ENCODE measurements around the gene FAP. TPM values are rescaled to one million over a fixed set of nuclear protein-coding genes. Genes with fewer than 3 reads are reported as not detected.

The FAP gene
- total and polyA plus RNA-seq, 9 of the 15 experiments (the other 6 are each of a cell fraction or from before 2014, with no cell fraction given): not detected

DNA sequence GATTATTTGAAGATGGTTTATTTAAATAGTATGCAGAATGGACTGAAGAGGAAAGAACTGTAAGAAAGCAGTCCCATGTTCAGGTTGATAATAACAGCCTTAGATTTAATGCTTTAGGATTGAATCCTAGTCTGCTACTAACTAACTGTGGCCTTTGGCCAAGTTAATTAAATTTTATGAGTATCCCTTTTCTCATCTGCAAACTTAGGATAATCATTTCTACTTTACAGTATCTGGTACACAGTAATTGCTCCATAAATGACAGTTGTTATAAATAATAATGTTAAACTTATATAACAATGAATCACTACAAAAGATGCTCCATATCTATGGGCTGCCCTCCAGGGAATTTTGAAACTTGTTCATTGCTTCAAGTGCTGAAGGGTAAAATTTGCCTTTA lies 41.0 kb downstream of the FAP start:
- Histone ChIP-seq H3K9me3 (replicated peaks; ENCODE audit: control insufficient read depth, insufficient read depth, low read depth, low read length) (no peaks in the 10 kb centered on the region; the same call in 1 of the 2 replicates), H3K36me3 (ENCODE audit: control insufficient read depth, insufficient read depth, low read length) (no peaks in the 10 kb centered on the region), H3K79me2 (ENCODE audit: control insufficient read depth, insufficient read depth, low read length) (no peaks in the 10 kb centered on the region), H3K4me2 (ENCODE audit: insufficient read depth, low read length) (no peak overlapping the region), H3K27ac (ENCODE audit: extremely low read depth, low read depth, low read length) (no peak overlapping the region), H2AFZ (ENCODE audit: low read depth, low read length) (no peak overlapping the region), H4K20me1 (replicated peaks; ENCODE audit: control insufficient read depth, insufficient read depth, low read length) (no peaks in the 10 kb centered on the region), H3K4me3 (no peak overlapping the region), H3K4me1 (replicated peaks in 1 of 2; ENCODE audit: control insufficient read depth in 2 of 2, insufficient read depth in 2 of 2, low read length in 2 of 2) (no peaks in the 10 kb centered on the region), H3K9me1 (ENCODE audit: control insufficient read depth, insufficient read depth, low read length) (no peaks in the 10 kb centered on the region), H3K9ac (ENCODE audit: insufficient read depth in 1 of 2, low read depth in 2 of 2, low read length in 2 of 2) (no peak overlapping the region), H3K27me3 (ENCODE audit: control insufficient read depth in 2 of 2, insufficient read depth in 2 of 2, low read length in 2 of 2) (no peaks in the 10 kb centered on the region)
- no TSS peak for BruUV-seq (replicated peaks)
- ChIA-PET POLR2A (no interaction called here), CTCF (ENCODE audit: low intra/inter-chr PET ratio) (no interaction called here)
- DNase-seq (ENCODE audit: extremely low read depth in 1 of 4, low spot score in 3 of 4): no peak
- ATAC-seq: no peak
- in situ Hi-C loops (cut with MboI): no loop called here
- no peak for FAIRE-seq
- TF ChIP-seq FOXP1 (CRISPR knock-in tag; IDR thresholded peaks at IDR 0.05): no peak
- intact Hi-C loops (cut with micrococcal nuclease): no loop called here

DNA sequence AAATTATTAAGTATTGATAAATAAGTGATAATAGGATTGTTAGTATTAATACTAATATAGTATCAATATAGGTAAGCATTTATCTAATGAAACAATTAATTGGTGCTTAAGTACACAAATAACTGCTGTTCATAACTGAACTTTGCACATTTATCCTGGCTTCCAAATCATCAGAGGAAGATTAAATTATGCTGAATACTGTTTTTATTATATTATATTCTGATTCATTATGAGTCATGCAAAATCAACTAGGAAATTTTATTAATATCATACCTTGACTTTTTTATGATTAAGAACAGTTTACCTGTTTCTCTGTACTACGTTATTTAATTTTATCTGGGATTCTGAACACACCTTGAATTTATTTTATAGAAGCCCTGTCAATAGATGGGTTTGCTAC lies 42.6 kb downstream of the FAP start:
- no peak overlapping the region for H3K9ac ChIP-seq (ENCODE audit: insufficient read depth in 1 of 2, low read depth in 2 of 2, low read length in 2 of 2)
- H3K9me3 ChIP-seq (replicated peaks; ENCODE audit: control insufficient read depth, insufficient read depth, low read depth, low read length): no peaks in the 10 kb centered on the region; the same call in 1 of the 2 replicates
- H3K27ac ChIP-seq (ENCODE audit: extremely low read depth, low read depth, low read length): no peak overlapping the region
- H4K20me1 ChIP-seq (replicated peaks; ENCODE audit: control insufficient read depth, insufficient read depth, low read length): no peaks in the 10 kb centered on the region
- no peak overlapping the region for H3K4me3 ChIP-seq
- FAIRE-seq: no peak
- no peak for ATAC-seq
- no TSS peak for BruUV-seq (replicated peaks)
- in situ Hi-C loops (cut with MboI) (no loop called here), intact Hi-C loops (cut with micrococcal nuclease) (no loop called here)
- no peaks in the 10 kb centered on the region for H3K4me1 ChIP-seq (replicated peaks in 1 of 2; ENCODE audit: control insufficient read depth in 2 of 2, insufficient read depth in 2 of 2, low read length in 2 of 2)
- H3K9me1 ChIP-seq (ENCODE audit: control insufficient read depth, insufficient read depth, low read length): no peaks in the 10 kb centered on the region
- H3K4me2 ChIP-seq (ENCODE audit: insufficient read depth, low read length): no peak overlapping the region
- DNase-seq (ENCODE audit: extremely low read depth in 1 of 4, low spot score in 3 of 4): no peak
- no peaks in the 10 kb centered on the region for H3K36me3 ChIP-seq (ENCODE audit: control insufficient read depth, insufficient read depth, low read length)
- H3K79me2 ChIP-seq (ENCODE audit: control insufficient read depth, insufficient read depth, low read length): no peaks in the 10 kb centered on the region
- ChIA-PET CTCF (ENCODE audit: low intra/inter-chr PET ratio) (no interaction called here), POLR2A (no interaction called here)
- no peak overlapping the region for H2AFZ ChIP-seq (ENCODE audit: low read depth, low read length)
- WGBS (ENCODE audit: insufficient coverage, low coverage, missing lambda C conversion rate): 0% methylated on average over 1 of the region's 1 CpG
- no peaks in the 10 kb centered on the region for H3K27me3 ChIP-seq (ENCODE audit: control insufficient read depth in 2 of 2, insufficient read depth in 2 of 2, low read length in 2 of 2)
- TF ChIP-seq, protein P1, sequence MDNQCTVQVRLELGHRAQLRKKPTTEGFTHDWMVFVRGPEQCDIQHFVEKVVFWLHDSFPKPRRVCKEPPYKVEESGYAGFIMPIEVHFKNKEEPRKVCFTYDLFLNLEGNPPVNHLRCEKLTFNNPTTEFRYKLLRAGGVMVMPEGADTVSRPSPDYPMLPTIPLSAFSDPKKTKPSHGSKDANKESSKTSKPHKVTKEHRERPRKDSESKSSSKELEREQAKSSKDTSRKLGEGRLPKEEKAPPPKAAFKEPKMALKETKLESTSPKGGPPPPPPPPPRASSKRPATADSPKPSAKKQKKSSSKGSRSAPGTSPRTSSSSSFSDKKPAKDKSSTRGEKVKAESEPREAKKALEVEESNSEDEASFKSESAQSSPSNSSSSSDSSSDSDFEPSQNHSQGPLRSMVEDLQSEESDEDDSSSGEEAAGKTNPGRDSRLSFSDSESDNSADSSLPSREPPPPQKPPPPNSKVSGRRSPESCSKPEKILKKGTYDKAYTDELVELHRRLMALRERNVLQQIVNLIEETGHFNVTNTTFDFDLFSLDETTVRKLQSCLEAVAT (IDR thresholded peaks at IDR 0.05): no peak
- TF ChIP-seq, protein P2, sequence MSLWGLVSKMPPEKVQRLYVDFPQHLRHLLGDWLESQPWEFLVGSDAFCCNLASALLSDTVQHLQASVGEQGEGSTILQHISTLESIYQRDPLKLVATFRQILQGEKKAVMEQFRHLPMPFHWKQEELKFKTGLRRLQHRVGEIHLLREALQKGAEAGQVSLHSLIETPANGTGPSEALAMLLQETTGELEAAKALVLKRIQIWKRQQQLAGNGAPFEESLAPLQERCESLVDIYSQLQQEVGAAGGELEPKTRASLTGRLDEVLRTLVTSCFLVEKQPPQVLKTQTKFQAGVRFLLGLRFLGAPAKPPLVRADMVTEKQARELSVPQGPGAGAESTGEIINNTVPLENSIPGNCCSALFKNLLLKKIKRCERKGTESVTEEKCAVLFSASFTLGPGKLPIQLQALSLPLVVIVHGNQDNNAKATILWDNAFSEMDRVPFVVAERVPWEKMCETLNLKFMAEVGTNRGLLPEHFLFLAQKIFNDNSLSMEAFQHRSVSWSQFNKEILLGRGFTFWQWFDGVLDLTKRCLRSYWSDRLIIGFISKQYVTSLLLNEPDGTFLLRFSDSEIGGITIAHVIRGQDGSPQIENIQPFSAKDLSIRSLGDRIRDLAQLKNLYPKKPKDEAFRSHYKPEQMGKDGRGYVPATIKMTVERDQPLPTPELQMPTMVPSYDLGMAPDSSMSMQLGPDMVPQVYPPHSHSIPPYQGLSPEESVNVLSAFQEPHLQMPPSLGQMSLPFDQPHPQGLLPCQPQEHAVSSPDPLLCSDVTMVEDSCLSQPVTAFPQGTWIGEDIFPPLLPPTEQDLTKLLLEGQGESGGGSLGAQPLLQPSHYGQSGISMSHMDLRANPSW (CRISPR knock-in tag; IDR thresholded peaks at IDR 0.05): no peak
- TF ChIP-seq SIX5 (IDR thresholded peaks at IDR 0.05; ENCODE audit: borderline replicate concordance in 1 of 2, insufficient read depth in 1 of 2, low read depth in 1 of 2, low read length in 2 of 2) (no peak), CC2D1A (IDR thresholded peaks at IDR 0.05) (no peak), PHF21A (IDR thresholded peaks at IDR 0.05; ENCODE audit: borderline replicate concordance, low read depth) (no peak), ZNF551 (CRISPR knock-in tag; IDR thresholded peaks at IDR 0.05) (no peak), SLC30A9 (CRISPR knock-in tag; IDR thresholded peaks at IDR 0.05) (no peak)
- TF ChIP-seq, protein P3, sequence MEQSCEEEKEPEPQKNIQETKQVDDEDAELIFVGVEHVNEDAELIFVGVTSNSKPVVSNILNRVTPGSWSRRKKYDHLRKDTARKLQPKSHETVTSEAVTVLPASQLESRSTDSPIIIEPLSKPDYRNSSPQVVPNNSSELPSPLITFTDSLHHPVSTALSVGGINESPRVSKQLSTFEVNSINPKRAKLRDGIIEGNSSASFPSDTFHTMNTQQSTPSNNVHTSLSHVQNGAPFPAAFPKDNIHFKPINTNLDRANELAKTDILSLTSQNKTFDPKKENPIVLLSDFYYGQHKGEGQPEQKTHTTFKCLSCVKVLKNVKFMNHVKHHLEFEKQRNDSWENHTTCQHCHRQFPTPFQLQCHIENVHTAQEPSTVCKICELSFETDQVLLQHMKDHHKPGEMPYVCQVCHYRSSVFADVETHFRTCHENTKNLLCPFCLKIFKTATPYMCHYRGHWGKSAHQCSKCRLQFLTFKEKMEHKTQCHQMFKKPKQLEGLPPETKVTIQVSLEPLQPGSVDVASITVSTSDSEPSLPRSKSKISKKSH (CRISPR knock-in tag; IDR thresholded peaks at IDR 0.05): no peak
- TF ChIP-seq, protein P4, sequence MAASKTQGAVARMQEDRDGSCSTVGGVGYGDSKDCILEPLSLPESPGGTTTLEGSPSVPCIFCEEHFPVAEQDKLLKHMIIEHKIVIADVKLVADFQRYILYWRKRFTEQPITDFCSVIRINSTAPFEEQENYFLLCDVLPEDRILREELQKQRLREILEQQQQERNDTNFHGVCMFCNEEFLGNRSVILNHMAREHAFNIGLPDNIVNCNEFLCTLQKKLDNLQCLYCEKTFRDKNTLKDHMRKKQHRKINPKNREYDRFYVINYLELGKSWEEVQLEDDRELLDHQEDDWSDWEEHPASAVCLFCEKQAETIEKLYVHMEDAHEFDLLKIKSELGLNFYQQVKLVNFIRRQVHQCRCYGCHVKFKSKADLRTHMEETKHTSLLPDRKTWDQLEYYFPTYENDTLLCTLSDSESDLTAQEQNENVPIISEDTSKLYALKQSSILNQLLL (CRISPR knock-in tag; IDR thresholded peaks at IDR 0.05; ENCODE audit: borderline replicate concordance): no peak

Data from K562 (cell line).